HCT116 (cell line): ENCODE data around the gene FMN2. TPM values are rescaled to one million over a fixed set of nuclear protein-coding genes. Genes with fewer than 3 reads are reported as not detected.

Experiments
- ATAC-seq: fragments of 200-7000 bp; cut with Tn5 transposase; 2 replicates; pipeline ENCODE4 v1.9.1; 2020; ENCODE audit warnings: mild to moderate bottlenecking, moderate library complexity
- BruUV-seq: library from RNA; stranded (reverse); fragments of 400-500 nt; replicated peaks from 2 replicates; lab custom pipeline; 2021; lab: Mats Ljungman, UMichigan
- CTCF ChIA-PET: fragments of 300-600 bp; sonication (Branson Sonifier 250); formaldehyde crosslinking; loops from one replicate; lab custom pipeline; 2021; ENCODE audit warnings: antibody characterized with exemption; lab: Charles Lee
- POLR2A ChIA-PET: fragments of 300-600, 350-600 bp; sonication (Branson Sonifier 250); formaldehyde crosslinking; loops from one replicate; lab custom pipeline; 2021; ENCODE audit warnings: antibody characterized with exemption; lab: Charles Lee
- RAD21 ChIA-PET, 2 experiments: fragments of 300-600 bp; sonication (Branson Sonifier 250); formaldehyde crosslinking; loops; one replicate each; lab custom pipeline; 2023; ENCODE audit warnings: low total read pairs in 2 of 2; ENCODE audit not compliant: uncharacterized antibody in 2 of 2, unreplicated experiment in 2 of 2, low non-redundant PET in 1 of 2; lab: Charles Lee
- DNase-seq: peaks from one replicate; pipeline ENCODE4 v3.0.0-alpha.2; 2010; ENCODE audit warnings: low read depth, low spot score
- H2AFZ ChIP-seq: fragments of 200-600 bp; shearing (Covaris generic), sonication (generic); 2 replicates; pipeline ENCODE4 v1.6.1; 2017; ENCODE audit warnings: low read depth, mixed run types, mixed read lengths, antibody characterized with exemption, low read length; ENCODE audit not compliant: poor library complexity, severe bottlenecking
- H3K27ac ChIP-seq: 2 replicates; pipeline ENCODE4 v1.5.1; 2012; ENCODE audit warnings: low read depth, low read length
- H3K27me3 ChIP-seq: fragments of 200-600 bp; sonication (generic); 2 replicates; pipeline ENCODE4 v1.6.1; 2016; ENCODE audit warnings: mixed run types, low read length, mixed read lengths; ENCODE audit not compliant: insufficient read depth
- H3K36me3 ChIP-seq, 2 experiments: fragments of 200-500 bp in 1 of 2; fragments of 200-600 bp in 1 of 2; sonication (Bioruptor generic) in 1 of 2; sonication (generic) in 1 of 2; 2 replicates each; pipeline versions ENCODE4 v1.5.1 to v1.6.1; 2014 to 2016; ENCODE audit warnings: low read length in 2 of 2, inconsistent platforms in 1 of 2, mixed read lengths in 1 of 2, mixed run types in 1 of 2; ENCODE audit not compliant: insufficient read depth in 2 of 2, control insufficient read depth in 1 of 2
- H3K4me1 ChIP-seq, 2 experiments: fragments of 200-600 bp in 1 of 2; sonication (generic) in 1 of 2; 2 replicates each; pipeline versions ENCODE4 v1.5.1 to v1.6.1; 2012 to 2017; ENCODE audit warnings: low read length in 2 of 2, inconsistent platforms in 1 of 2, mild to moderate bottlenecking in 1 of 2, mixed read lengths in 1 of 2, mixed run types in 1 of 2, moderate library complexity in 1 of 2; ENCODE audit not compliant: insufficient read depth in 2 of 2, control insufficient read depth in 1 of 2
- H3K4me2 ChIP-seq: fragments of 200-600 bp; sonication (generic); 2 replicates; pipeline ENCODE4 v1.6.1; 2017; ENCODE audit warnings: mixed run types, low read length, mixed read lengths
- H3K4me3 ChIP-seq, 2 experiments: fragments of 200-600 bp in 1 of 2; sonication (generic) in 1 of 2; replicated peaks in 1 of 2; 2 replicates each; pipeline ENCODE4 v1.5.1; 2011 to 2016; ENCODE audit warnings: low read length in 2 of 2, control low read depth in 1 of 2, low read depth in 1 of 2, mild to moderate bottlenecking in 1 of 2, mixed read lengths in 1 of 2, mixed run types in 1 of 2
- H3K79me2 ChIP-seq: fragments of 200-600 bp; sonication (generic); 2 replicates; pipeline ENCODE4 v1.6.1; 2017; ENCODE audit warnings: mild to moderate bottlenecking, mixed run types, low read length, moderate library complexity, mixed read lengths; ENCODE audit not compliant: insufficient read depth
- H3K9ac ChIP-seq: fragments of 200-600 bp; sonication (generic); 2 replicates; pipeline ENCODE4 v1.6.1; 2016; ENCODE audit warnings: low read length, mixed read lengths
- H3K9me2 ChIP-seq: fragments of 200-600 bp; sonication (generic), shearing (Covaris generic); 2 replicates; pipeline ENCODE4 v1.6.1; 2017; ENCODE audit warnings: mixed run types, mild to moderate bottlenecking, moderate library complexity; ENCODE audit not compliant: insufficient read depth
- H3K9me3 ChIP-seq, 2 experiments: fragments of 200-500 bp in 1 of 2; fragments of 200-600 bp in 1 of 2; sonication (Bioruptor generic) in 1 of 2; sonication (generic) in 1 of 2; 2 replicates each; pipeline ENCODE4 v1.6.1; 2014 to 2017; ENCODE audit warnings: low read length in 2 of 2, mixed read lengths in 2 of 2, inconsistent platforms in 1 of 2, low read depth in 1 of 2, mild to moderate bottlenecking in 1 of 2, mixed run types in 1 of 2, moderate library complexity in 1 of 2; ENCODE audit not compliant: control insufficient read depth in 1 of 2, insufficient read depth in 1 of 2
- H4K20me1 ChIP-seq: fragments of 200-600 bp; sonication (generic), shearing (Covaris generic); 2 replicates; pipeline ENCODE4 v1.6.1; 2017; ENCODE audit warnings: mixed run types, mild to moderate bottlenecking, moderate library complexity; ENCODE audit not compliant: insufficient read depth
- CBX3 ChIP-seq: IDR thresholded peaks from 2 replicates; pipeline ENCODE4 v1.6.1; 2012; ENCODE audit warnings: low read depth
- CEBPB ChIP-seq: IDR thresholded peaks from 2 replicates; pipeline ENCODE4 v1.6.1; 2012; ENCODE audit warnings: low read depth
- ELF1 ChIP-seq: IDR thresholded peaks from 2 replicates; pipeline ENCODE4 v1.6.1; 2012; ENCODE audit warnings: low read depth, borderline replicate concordance
- EZH2 ChIP-seq: fragments of 200-600 bp; sonication (generic); IDR thresholded peaks from 2 replicates; pipeline ENCODE4 v1.6.1; 2017; ENCODE audit warnings: antibody characterized with exemption, mixed run types
- EZH2phosphoT487 ChIP-seq: fragments of 200-600 bp; IDR thresholded peaks from 2 replicates; pipeline ENCODE4 v1.6.1; 2018; ENCODE audit warnings: antibody characterized with exemption, borderline replicate concordance
- FOSL1 ChIP-seq: IDR thresholded peaks from 2 replicates; pipeline ENCODE4 v1.6.1; 2012; ENCODE audit warnings: low read depth
- POLR2A ChIP-seq: IDR thresholded peaks from 2 replicates; pipeline ENCODE4 v1.7.0; 2011; ENCODE audit warnings: borderline replicate concordance; ENCODE audit not compliant: insufficient read depth, insufficient read length; ENCODE audit errors: extremely low read depth
- POLR2AphosphoS5 ChIP-seq: IDR thresholded peaks from 2 replicates; pipeline ENCODE4 v1.6.1; 2011; ENCODE audit warnings: mild to moderate bottlenecking, low read depth, low read length, moderate library complexity
- RAD21 ChIP-seq: IDR thresholded peaks from 2 replicates; pipeline ENCODE4 v1.6.1; 2012; ENCODE audit warnings: low read depth, mild to moderate bottlenecking
- SRF ChIP-seq: IDR thresholded peaks from 2 replicates; pipeline ENCODE4 v1.6.1; 2012; ENCODE audit warnings: low read depth
- TCF7L2 ChIP-seq: IDR thresholded peaks from 2 replicates; pipeline ENCODE4 v1.7.0; 2011; ENCODE audit warnings: borderline replicate concordance, inconsistent platforms; ENCODE audit not compliant: insufficient read depth, insufficient read length; ENCODE audit errors: extremely low read depth
- YY1 ChIP-seq: IDR thresholded peaks from 2 replicates; pipeline ENCODE4 v1.6.1; 2011; ENCODE audit warnings: low read length, low read depth, moderate library complexity, mild to moderate bottlenecking; ENCODE audit not compliant: insufficient replicate concordance; ENCODE audit errors: extremely low read depth
- ZBTB33 ChIP-seq: IDR thresholded peaks from 2 replicates; pipeline ENCODE4 v1.6.1; 2011; ENCODE audit warnings: mild to moderate bottlenecking, low read length, moderate library complexity; ENCODE audit not compliant: insufficient replicate concordance; ENCODE audit errors: extremely low read depth
- ZFX ChIP-seq: fragments of 450-650 bp; IDR thresholded peaks from 2 replicates; pipeline ENCODE4 v1.6.1; 2017
- intact Hi-C: fragments of 100-400 bp; cut with micrococcal nuclease; formaldehyde crosslinking; loops from 2 replicates; pipeline ENCODE4 v1.10.0; 2022
- total RNA-seq: library from RNA; stranded (reverse); gene quantifications from one replicate; pipeline ENCODE4 v1.2.1, GENCODE V29; 2021; ENCODE audit not compliant: unreplicated experiment
- TF ChIP-seq, protein P1 (sequence below), 3 experiments: fragments of 200-600 bp in 1 of 3; sonication (generic) in 1 of 3; IDR thresholded peaks in 2 of 3; conservative IDR thresholded peaks in 1 of 3; 2 replicates each; pipeline ENCODE4 v1.5.1; 2012 to 2017; ENCODE audit warnings: low read depth in 2 of 3, low read length in 2 of 3, antibody characterized with exemption in 1 of 3, borderline replicate concordance in 1 of 3, control low read depth in 1 of 3, mild to moderate bottlenecking in 1 of 3, mixed read lengths in 1 of 3, mixed run types in 1 of 3, moderate library complexity in 1 of 3; ENCODE audit not compliant: insufficient read depth in 1 of 3
- TF ChIP-seq, protein P2 (sequence below): IDR thresholded peaks from 2 replicates; pipeline ENCODE4 v1.6.1; 2012
- TF ChIP-seq, protein P3 (sequence below): IDR thresholded peaks from 2 replicates; pipeline ENCODE4 v1.6.1; 2012

FMN2 gene
- total RNA-seq, 1 experiment from 2014 or later, result not detected

DNA sequence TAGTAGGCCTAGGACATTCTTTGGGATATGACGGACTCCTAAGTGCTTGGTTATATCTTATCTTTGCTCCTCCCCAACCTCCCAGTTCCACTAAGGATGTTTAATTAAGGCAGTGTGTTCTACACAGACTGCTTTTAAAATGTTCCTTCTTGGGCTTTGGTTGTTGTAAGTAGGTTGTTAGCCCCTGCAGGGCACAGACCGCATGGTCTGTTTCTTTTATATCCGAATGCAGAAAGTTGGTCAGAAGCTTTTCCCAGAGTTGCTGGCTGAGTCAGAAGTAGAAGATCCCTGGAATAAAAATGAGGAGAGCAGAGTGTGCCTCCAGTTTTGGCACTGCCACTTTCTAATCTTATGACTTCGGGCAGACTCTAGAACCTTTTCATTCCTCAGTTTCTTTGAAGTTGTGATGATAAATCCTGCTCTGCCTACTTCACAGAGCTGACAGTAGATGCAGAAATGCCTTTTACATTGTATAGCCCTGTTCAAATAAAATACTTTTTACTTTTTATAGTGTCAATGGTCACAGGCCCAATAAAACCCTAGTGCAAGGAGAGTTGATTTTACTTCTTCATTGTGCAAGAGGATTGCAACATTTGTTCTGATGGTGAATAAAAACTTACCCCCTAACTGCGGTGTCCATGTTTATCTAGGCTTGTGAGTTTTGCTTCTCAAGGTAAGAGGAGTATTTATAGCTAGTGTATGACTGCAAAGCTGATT is 18.4 kb downstream of the FMN2 start:
- BruUV-seq, result no TSS peak
- no peak for DNase-seq
- TF ChIP-seq FOSL1, result no peak
- TF ChIP-seq CBX3, result no peak
- no peak for TF ChIP-seq POLR2AphosphoS5
- TF ChIP-seq EZH2, result no peak
- TF ChIP-seq, protein P1, sequence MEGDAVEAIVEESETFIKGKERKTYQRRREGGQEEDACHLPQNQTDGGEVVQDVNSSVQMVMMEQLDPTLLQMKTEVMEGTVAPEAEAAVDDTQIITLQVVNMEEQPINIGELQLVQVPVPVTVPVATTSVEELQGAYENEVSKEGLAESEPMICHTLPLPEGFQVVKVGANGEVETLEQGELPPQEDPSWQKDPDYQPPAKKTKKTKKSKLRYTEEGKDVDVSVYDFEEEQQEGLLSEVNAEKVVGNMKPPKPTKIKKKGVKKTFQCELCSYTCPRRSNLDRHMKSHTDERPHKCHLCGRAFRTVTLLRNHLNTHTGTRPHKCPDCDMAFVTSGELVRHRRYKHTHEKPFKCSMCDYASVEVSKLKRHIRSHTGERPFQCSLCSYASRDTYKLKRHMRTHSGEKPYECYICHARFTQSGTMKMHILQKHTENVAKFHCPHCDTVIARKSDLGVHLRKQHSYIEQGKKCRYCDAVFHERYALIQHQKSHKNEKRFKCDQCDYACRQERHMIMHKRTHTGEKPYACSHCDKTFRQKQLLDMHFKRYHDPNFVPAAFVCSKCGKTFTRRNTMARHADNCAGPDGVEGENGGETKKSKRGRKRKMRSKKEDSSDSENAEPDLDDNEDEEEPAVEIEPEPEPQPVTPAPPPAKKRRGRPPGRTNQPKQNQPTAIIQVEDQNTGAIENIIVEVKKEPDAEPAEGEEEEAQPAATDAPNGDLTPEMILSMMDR (IDR thresholded peaks at IDR 0.05 in 2 of 3, conservative IDR thresholded peaks at IDR 0.05 in 1 of 3; ENCODE audit: borderline replicate concordance in 1 of 3, insufficient read depth in 1 of 3, low read depth in 2 of 3, low read length in 2 of 3), result no peak
- no peak for TF ChIP-seq RAD21
- TF ChIP-seq YY1, result no peak
- no peak for TF ChIP-seq POLR2A
- TF ChIP-seq EZH2phosphoT487, result no peak
- no peak for TF ChIP-seq CEBPB
- no peak for TF ChIP-seq ZBTB33
- no peak for TF ChIP-seq ZFX
- TF ChIP-seq, protein P2, sequence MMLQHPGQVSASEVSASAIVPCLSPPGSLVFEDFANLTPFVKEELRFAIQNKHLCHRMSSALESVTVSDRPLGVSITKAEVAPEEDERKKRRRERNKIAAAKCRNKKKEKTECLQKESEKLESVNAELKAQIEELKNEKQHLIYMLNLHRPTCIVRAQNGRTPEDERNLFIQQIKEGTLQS, result no peak
- TF ChIP-seq ELF1, result no peak
- no peak for TF ChIP-seq TCF7L2
- TF ChIP-seq, protein P3, sequence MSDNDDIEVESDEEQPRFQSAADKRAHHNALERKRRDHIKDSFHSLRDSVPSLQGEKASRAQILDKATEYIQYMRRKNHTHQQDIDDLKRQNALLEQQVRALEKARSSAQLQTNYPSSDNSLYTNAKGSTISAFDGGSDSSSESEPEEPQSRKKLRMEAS, result no peak
- no peak for TF ChIP-seq SRF
- H3K27ac ChIP-seq, result no peak overlapping the region
- H3K4me1 ChIP-seq, result no peaks in the 10 kb centered on the region
- ATAC-seq, result no peak
- no peak overlapping the region for H2AFZ ChIP-seq
- intact Hi-C loops, result no loop called here
- H3K9me3 ChIP-seq, result peaks cover 3 to 19% of the 10 kb centered on the region in 2 experiments; a peak in 2 of 4 replicates
- no peak overlapping the region for H3K4me2 ChIP-seq
- no peaks in the 10 kb centered on the region for H4K20me1 ChIP-seq
- RAD21 ChIA-PET, result no interaction called here
- CTCF ChIA-PET, result no interaction called here
- H3K4me3 ChIP-seq, result no peak overlapping the region
- no peaks in the 10 kb centered on the region for H3K9me2 ChIP-seq
- no peaks in the 10 kb centered on the region for H3K79me2 ChIP-seq
- POLR2A ChIA-PET, result no interaction called here
- no peaks in the 10 kb centered on the region for H3K27me3 ChIP-seq
- no peak overlapping the region for H3K9ac ChIP-seq
- no peaks in the 10 kb centered on the region for H3K36me3 ChIP-seq
